Endothelial cell (in vitro differentiated cells): Measurements from ENCODE around the gene RIPOR1. TPM values are rescaled to one million over a fixed set of nuclear protein-coding genes. Genes with fewer than 3 reads are reported as not detected.
A peak's percentile ranks its signal among the peaks of the same experiment; 100 is the strongest.

Source experiments
- DNase-seq: peaks from one replicate; pipeline ENCODE4 v3.0.0; 2021; ENCODE audit warnings: low spot score
- H3K27ac Mint-ChIP-seq: one replicate; pipeline ENCODE4 v1.8.0; 2021; ENCODE audit warnings: mixed read lengths, inconsistent platforms; ENCODE audit not compliant: unreplicated experiment
- H3K27me3 Mint-ChIP-seq: one replicate; pipeline ENCODE4 v1.8.0; 2021; ENCODE audit warnings: mild to moderate bottlenecking, moderate library complexity, mixed read lengths, inconsistent platforms; ENCODE audit not compliant: unreplicated experiment
- H3K36me3 Mint-ChIP-seq: one replicate; pipeline ENCODE4 v1.8.0; 2021; ENCODE audit warnings: mild to moderate bottlenecking, low read depth, mixed read lengths, inconsistent platforms; ENCODE audit not compliant: unreplicated experiment
- H3K4me1 Mint-ChIP-seq: one replicate; pipeline ENCODE4 v1.8.0; 2021; ENCODE audit warnings: mild to moderate bottlenecking, mixed read lengths, inconsistent platforms; ENCODE audit not compliant: unreplicated experiment
- H3K4me3 Mint-ChIP-seq: one replicate; pipeline ENCODE4 v1.8.0; 2021; ENCODE audit warnings: mild to moderate bottlenecking, mixed read lengths, inconsistent platforms; ENCODE audit not compliant: unreplicated experiment
- H3K9me3 Mint-ChIP-seq: one replicate; pipeline ENCODE4 v1.8.0; 2021; ENCODE audit warnings: mixed read lengths, inconsistent platforms; ENCODE audit not compliant: unreplicated experiment
- CTCF ChIP-seq: fragments of 200-600 bp; sonication (generic); IDR thresholded peaks from one replicate; pipeline ENCODE4 v1.5.0; 2021; ENCODE audit warnings: antibody characterized with exemption; ENCODE audit not compliant: unreplicated experiment
- total RNA-seq: library from RNA; stranded (reverse); fragmentation: NEBNext Ultra II Directional; extraction: Animal tissue kit (Norgen Biotek cat#: 25700); gene quantifications from one replicate; pipeline ENCODE4 v1.2.1, GENCODE V29; 2021; ENCODE audit not compliant: unreplicated experiment

The RIPOR1 gene
- total RNA-seq, 1 donor from 2014 or later: 184 TPM

- no peak for DNase-seq
- Mint-ChIP-seq H3K36me3 (peaks cover 62% of the 10 kb centered on the region), H3K4me3 (peak overlapping the region; percentile 62), H3K9me3 (no peaks in the 10 kb centered on the region), H3K27ac (peak overlapping the region; percentile 16), H3K4me1 (peaks cover 50% of the 10 kb centered on the region), H3K27me3 (peaks cover 38% of the 10 kb centered on the region)
- no peak for TF ChIP-seq CTCF
Observed at GRCh38 chr16:67543036-67543435, 14.4 kb downstream of the RIPOR1 start.

- peak overlapping the region; percentile 62 for H3K4me3 Mint-ChIP-seq
- H3K9me3 Mint-ChIP-seq: no peaks in the 10 kb centered on the region
- H3K27me3 Mint-ChIP-seq: peaks cover 41% of the 10 kb centered on the region
- H3K36me3 Mint-ChIP-seq: peaks cover 62% of the 10 kb centered on the region
- no peak for DNase-seq
- H3K4me1 Mint-ChIP-seq: peaks cover 53% of the 10 kb centered on the region
- TF ChIP-seq CTCF: no peak
- peak overlapping the region; percentile 24 for H3K27ac Mint-ChIP-seq
Observed at GRCh38 chr16:67543582-67543981, 15.0 kb downstream of the RIPOR1 start.

- peaks cover 55% of the 10 kb centered on the region for H3K36me3 Mint-ChIP-seq
- TF ChIP-seq CTCF: peak; percentile 24
- H3K27ac Mint-ChIP-seq: peak overlapping the region; percentile 24
- peak overlapping the region; percentile 62 for H3K4me3 Mint-ChIP-seq
- H3K4me1 Mint-ChIP-seq: peaks cover 46% of the 10 kb centered on the region
- no peaks in the 10 kb centered on the region for H3K9me3 Mint-ChIP-seq
- H3K27me3 Mint-ChIP-seq: peaks cover 36% of the 10 kb centered on the region
- no peak for DNase-seq
Observed at GRCh38 chr16:67544329-67544841, 15.8 kb downstream of the RIPOR1 start.

GRCh38 chr16:67544844-67545664, 16.4 kb downstream of the RIPOR1 start:
- peak overlapping the region; percentile 56 for H3K4me3 Mint-ChIP-seq
- no peak overlapping the region for H3K27ac Mint-ChIP-seq
- H3K9me3 Mint-ChIP-seq: no peaks in the 10 kb centered on the region
- peaks cover 55% of the 10 kb centered on the region for H3K36me3 Mint-ChIP-seq
- peaks cover 44% of the 10 kb centered on the region for H3K4me1 Mint-ChIP-seq
- TF ChIP-seq CTCF: no peak
- peaks cover 34% of the 10 kb centered on the region for H3K27me3 Mint-ChIP-seq
- DNase-seq: no peak

GRCh38 chr16:67545665-67546024, 17.0 kb downstream of the RIPOR1 start:
- no peak overlapping the region for H3K4me3 Mint-ChIP-seq
- peaks cover 31% of the 10 kb centered on the region for H3K27me3 Mint-ChIP-seq
- no peak for TF ChIP-seq CTCF
- H3K27ac Mint-ChIP-seq: no peak overlapping the region
- peaks cover 51% of the 10 kb centered on the region for H3K36me3 Mint-ChIP-seq
- H3K4me1 Mint-ChIP-seq: peaks cover 41% of the 10 kb centered on the region
- no peak for DNase-seq
- H3K9me3 Mint-ChIP-seq: no peaks in the 10 kb centered on the region
